Retina (tissue), 1 donor: ENCODE results near the gene ATP4B.
"Not testable (repeated sequence)": the region's sequence is repeated elsewhere in the genome, so short reads cannot be mapped to it uniquely, and the experiment has no call there.

Experiments
- DNase-seq: peaks from one replicate; pipeline ENCODE4 v3.0.0-alpha.2; 2016

ATP4B gene

DNA sequence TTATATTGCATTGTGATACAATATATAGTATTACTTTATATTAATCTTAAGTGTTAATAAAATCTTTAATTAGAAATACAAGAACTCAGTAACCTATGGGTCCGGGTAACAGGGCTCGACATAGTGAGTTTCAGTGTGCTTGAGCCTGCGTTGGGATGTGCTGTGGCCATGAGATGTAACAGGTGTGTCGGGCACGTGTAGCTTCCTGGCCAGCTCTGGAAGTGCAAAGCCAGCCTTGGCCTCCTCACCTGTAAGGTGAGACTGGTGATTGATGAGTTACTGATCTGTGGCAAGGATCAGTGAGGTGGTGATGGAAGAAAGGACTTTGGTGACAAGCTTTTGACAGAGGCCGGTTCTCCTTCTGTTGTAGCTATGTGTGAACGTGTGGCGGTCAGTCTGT is 19.2 kb downstream of the ATP4B start:
- DNase-seq = no peak

GRCh38 chr13:113638173-113638746 is 19.7 kb downstream of the ATP4B start:
- no peak for DNase-seq

DNA sequence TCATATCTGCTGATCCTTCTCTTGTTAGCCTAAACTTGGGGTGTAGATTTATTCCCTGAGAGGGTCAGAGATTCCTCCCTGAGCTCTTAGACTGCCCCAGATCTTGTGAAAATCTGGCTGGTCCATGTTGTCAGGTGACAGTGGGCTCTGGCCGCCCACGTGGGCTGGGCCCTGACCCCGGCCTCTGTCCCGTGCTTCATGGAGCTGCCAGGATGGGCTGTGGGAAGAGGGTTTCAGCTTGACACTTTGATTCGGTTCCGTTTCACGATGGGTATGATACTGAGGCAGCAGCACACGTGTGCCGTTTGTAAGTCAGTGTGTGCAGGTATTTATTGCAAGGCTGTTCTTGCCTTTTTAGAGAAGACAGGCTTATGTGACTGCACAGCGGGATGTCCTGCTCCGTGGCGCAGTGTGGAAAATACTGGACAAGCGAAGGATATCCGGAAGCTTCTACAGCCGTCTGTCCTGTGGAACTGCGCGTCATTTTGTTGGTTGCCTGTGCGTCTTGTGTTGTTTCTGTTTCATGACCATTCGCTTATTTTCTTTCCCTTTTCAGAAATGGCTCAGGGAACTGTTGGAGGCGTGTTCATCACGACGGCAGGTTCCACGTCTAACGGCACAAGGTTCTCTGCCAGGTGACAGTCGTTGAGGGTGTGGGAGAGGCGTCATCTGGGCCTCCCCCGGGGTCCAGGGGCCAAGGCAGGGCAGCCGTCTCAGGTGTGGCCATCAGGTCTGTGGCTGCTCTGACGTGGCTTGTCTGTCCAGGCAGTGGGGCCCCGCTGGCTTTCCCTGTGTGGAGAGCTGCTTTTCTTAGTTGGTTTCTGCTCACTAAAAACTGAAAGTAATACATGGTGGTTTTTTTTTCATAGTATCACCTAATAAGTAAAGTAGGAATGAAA is 20.5 kb downstream of the ATP4B start:
- no peak for DNase-seq

- DNase-seq = no peak
These were observed 21.6 kb downstream of the ATP4B start for GRCh38 chr13:113636266-113636963.

DNA sequence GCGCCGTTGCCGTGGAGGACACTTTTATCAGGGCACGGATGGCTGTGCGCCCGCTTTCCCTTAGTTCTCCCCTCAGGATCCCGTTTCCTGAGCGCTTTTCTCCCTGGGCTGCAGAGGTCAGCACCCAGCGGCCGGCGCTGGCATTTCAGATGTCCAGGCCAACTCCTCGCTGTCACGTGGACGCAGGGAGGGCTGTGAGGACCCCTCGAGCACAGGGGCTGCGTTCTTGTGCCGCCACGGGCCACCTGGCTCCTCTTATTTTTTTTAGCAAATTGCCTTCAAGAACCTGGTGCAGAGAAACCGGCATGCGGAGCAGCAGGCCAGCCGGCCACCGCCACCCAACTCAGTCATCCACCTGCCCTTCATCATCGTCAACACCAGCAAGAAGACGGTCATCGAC is 22.3 kb downstream of the ATP4B start:
- no peak for DNase-seq

- no peak for DNase-seq
These were observed 23.0 kb downstream of the ATP4B start for GRCh38 chr13:113635048-113635420.

DNA sequence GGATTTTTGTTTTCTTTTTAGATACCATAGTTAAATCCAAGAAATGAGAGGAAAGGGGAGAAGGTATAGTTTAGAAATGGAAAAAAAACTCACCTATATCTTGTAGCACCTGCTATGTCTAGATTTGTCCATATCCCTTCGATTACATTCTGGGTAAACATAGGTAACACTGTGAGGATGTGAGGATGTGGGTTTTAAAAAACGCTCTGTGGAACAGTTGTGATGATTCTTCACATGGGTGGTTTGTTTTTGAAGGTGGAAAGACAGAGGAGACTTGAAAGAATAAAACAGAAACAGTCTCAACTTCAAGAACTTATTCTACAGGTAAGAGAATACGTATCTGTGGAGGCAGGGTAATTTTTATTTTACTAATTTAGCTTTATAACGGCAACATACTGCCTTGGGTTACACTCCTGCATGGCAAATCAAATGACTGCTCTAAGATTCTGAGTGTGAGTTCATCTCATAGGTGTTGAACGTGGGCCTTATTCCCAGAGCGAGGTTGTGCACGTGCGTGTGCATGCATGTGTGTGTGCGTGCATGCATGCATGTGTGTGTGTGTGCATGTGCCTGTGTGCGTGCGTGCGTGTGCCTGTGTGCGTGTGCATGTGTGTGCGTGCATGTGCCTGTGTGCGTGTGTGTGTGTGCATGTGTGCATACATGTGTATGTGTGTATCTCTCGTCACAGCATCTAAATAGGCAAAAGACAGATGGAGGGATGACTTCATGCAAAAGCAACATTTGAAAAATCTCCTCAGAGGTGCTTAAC is 23.5 kb downstream of the ATP4B start:
- DNase-seq = no peak

DNA sequence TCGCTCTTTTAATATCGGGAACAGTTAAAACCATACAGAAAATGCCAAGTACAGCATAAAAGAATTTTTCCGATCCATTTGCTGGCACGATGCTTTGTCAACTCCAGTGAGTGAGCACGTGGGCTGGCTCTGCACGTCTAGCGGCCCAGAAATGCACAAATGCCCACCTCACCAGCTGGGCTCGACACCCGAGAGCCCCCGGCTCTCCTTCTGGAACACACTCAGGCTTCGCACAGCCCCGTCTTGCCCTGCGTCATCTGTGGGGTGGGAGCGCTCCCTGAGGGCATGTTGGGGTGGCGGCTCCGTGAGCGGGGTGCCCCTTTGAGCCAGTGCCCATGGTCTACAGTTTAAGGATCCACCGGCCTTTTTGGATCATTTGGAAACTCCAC is 24.5 kb downstream of the ATP4B start:
- DNase-seq = no peak

DNA sequence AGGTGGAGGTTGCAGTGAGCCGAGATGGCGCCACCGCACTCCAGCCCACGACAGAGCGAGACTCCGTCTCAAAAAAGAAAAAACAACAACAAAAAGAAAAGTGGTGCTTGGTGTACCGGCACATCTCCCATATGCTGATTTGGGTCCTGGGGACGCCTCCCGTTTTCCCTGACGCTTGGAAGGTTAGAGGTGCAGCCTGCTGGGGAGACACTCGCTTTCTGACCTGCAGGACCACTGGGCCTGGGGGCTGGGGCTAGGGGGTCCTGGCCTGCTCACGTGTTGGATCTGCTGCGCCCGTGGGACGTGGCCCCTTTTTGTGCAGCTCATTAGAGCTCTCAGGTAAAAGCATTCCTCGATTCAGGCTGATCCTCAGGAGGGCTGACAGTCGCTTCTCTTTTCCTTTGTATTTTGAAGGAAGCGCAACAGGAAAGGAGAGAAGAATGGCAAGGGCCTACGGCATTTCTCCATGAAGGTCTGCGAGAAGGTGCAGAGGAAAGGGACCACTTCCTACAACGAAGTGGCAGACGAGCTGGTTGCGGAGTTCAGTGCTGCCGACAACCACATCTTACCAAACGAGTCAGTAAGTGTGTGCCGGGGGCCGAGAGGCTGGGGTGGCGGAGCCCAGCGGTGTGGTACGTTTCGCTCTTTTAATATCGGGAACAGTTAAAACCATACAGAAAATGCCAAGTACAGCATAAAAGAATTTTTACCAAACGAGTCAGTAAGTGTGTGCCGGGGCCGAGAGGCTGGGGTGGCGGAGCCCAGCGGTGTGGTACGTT is 25.1 kb downstream of the ATP4B start:
- DNase-seq = no peak

DNA sequence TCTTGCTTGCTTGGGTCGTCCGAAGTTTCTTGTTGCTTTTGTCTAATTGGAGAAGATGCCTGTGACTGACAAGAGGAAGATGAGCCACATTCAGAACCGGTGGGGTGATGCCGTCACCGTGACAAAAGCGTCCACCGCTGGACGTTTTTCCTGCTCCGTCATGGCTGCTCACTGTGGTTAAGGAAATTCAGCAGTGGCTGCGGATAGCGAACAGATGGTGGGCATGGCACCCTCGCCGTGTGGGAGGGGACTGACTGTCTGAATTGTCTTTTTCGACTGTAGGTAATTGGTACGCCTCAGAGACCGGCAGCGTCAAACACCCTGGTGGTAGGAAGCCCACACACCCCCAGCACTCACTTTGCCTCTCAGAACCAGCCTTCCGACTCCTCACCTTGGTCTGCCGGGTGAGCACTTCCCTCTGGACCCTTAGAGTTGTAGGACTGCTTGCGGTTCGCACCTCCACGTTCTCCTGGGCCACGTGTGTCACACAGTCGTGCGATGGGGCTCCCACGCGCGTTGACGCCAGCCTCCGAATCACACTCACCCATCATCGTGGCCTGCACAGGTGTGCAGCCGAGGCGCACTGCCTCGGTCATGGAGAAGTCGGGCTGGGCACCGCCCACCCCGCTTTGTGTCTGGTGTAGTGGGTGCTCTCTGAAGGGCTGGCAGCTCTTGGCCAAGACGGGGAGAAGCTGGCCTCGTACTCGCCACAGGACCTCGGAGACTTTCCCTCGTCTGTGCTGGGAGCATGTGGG is 26.5 kb downstream of the ATP4B start:
- no peak for DNase-seq

DNA sequence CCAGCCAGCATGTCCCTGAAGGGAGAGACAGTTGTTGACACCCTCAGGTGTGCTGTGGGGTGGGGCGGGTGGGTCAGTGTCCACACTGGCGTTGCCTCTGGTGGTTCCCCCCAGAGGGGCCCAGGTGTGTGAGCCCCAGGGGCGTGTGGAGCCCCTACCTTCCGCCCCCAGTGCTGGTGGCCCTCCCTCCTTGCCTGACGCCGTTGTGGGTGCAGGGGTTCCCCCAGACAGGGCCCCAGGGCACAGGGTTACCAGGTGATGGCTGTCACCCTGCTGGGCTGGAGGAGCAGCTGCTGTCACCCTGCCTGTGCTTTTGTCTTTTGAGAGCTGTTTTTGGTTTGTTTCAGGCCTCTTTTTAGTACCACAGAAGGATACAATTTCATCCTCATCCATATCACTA is 27.2 kb downstream of the ATP4B start:
- DNase-seq = no peak

- no peak for DNase-seq
These were observed 27.7 kb downstream of the ATP4B start for GRCh38 chr13:113630296-113630695.

GRCh38 chr13:113629866-113630265 is 28.1 kb downstream of the ATP4B start:
- peak; percentile 50 for DNase-seq

GRCh38 chr13:113628291-113629270 is 29.4 kb downstream of the ATP4B start:
- peak; percentile 15 for DNase-seq

DNA sequence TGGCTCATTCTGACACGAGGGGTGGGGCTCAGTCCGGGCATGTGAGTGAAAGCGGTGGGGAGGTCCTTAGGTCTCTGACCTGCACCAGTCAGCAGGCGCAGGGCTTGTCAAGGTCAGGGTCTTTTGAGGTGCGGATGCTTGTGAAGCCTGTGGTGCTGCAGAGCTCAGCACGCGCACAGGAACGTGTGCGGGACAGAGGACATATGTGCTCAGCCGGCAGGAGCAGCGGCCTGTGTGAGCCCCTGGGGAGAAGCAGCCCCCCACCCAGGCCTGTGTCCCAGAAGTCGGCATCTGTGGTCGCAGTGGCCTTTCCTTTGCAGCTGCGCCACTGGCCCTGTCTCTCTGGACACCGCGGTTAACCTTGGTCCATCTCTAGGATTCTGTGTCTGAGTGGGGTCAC is 30.9 kb downstream of the ATP4B start:
- peak; percentile 40 for DNase-seq

GRCh38 chr13:113625965-113626721 is 31.9 kb downstream of the ATP4B start:
- no peak for DNase-seq

DNA sequence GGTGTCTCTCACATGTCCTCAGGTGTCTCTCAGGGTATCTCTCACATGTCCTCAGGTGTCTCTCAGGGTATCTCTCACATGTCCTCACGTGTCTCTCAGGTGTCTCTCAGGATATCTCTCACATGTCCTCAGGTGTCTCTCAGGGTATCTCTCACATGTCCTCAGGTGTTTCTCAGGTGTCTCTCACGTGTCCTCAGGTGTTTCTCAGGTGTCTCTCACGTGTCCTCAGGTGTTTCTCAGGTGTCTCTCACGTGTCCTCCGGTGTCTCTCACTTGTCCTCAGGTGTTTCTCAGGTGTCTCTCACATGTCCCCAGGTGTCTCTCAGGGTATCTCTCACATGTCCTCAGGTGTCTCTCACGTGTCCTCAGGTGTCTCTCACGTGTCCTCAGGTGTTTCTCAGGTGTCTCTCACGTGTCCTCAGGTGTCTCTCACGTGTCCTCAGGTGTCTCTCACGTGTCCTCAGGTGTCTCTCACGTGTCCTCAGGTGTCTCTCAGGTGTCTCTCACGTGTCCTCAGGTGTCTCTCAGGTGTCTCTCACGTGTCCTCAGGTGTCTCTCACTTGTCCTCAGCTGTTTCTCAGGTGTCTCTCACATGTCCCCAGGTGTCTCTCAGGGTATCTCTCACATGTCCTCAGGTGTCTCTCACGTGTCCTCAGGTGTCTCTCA is 33.2 kb downstream of the ATP4B start:
- DNase-seq = not testable (repeated sequence)

- DNase-seq = no peak
These were observed 33.8 kb downstream of the ATP4B start for GRCh38 chr13:113624235-113624587.
